ENCODE measurements around the gene JAG2.

GRCh38 chr14:105192866-105193731 lies 24.5 kb upstream of the JAG2 start:
- TF ChIP-seq CTCF (IDR thresholded peaks at IDR 0.05): no peak
- TF ChIP-seq POLR2A (IDR thresholded peaks at IDR 0.05): no peak

Measured in heart left ventricle (tissue), 13 donors.